Mucosa of rectum (tissue), 2 donors: ENCODE results near the gene TAOK1.
"Not testable (repeated sequence)": the region's sequence is repeated elsewhere in the genome, so short reads cannot be mapped to it uniquely, and the experiment has no call there.

Source experiments
- H3K27ac ChIP-seq, 2 donors: one replicate each; pipeline ENCODE4 v1.7.0; 2013; ENCODE audit warnings: inconsistent platforms in 2 of 2, low read depth in 2 of 2, low read length in 2 of 2
- H3K27me3 ChIP-seq, 2 donors: one replicate each; pipeline ENCODE4 v1.7.0; 2013; ENCODE audit warnings: low read length in 2 of 2; ENCODE audit not compliant: control insufficient read depth in 2 of 2, insufficient read depth in 2 of 2
- H3K36me3 ChIP-seq, 2 donors: one replicate each; pipeline ENCODE4 v1.7.0; 2013; ENCODE audit warnings: low read length in 2 of 2; ENCODE audit not compliant: control insufficient read depth in 2 of 2, insufficient read depth in 2 of 2
- H3K4me1 ChIP-seq, 2 donors: one replicate each; pipeline ENCODE4 v1.7.0; 2013; ENCODE audit warnings: low read length in 2 of 2, mild to moderate bottlenecking in 1 of 2; ENCODE audit not compliant: control insufficient read depth in 2 of 2, insufficient read depth in 2 of 2
- H3K4me3 ChIP-seq, 2 donors: one replicate each; pipeline ENCODE4 v1.7.0; 2013; ENCODE audit warnings: low read length in 2 of 2
- H3K9ac ChIP-seq, 2 donors: one replicate each; pipeline ENCODE4 v1.7.0; 2013; ENCODE audit warnings: low read length in 2 of 2, low read depth in 1 of 2, mild to moderate bottlenecking in 1 of 2
- H3K9me3 ChIP-seq, 2 donors: one replicate each; pipeline ENCODE4 v1.7.0; 2013; ENCODE audit warnings: low read length in 2 of 2; ENCODE audit not compliant: control insufficient read depth in 2 of 2
- donor health status: healthy.
- donor health status: Normal muscosa, but diverticular disease.

The TAOK1 gene

GRCh38 chr17:29557085-29557738, 167.0 kb downstream of the TAOK1 start:
- H3K36me3 ChIP-seq = peaks cover 4 to 8% of the 10 kb centered on the region in 2 donors
- H3K4me3 ChIP-seq = peak overlapping the region in 1 of 2 donors; percentile 1
- H3K4me1 ChIP-seq = peaks cover 5 to 10% of the 10 kb centered on the region in 2 donors
- no peak overlapping the region for H3K27ac ChIP-seq
- no peaks in the 10 kb centered on the region for H3K9me3 ChIP-seq
- H3K9ac ChIP-seq = no peak overlapping the region
- no peaks in the 10 kb centered on the region for H3K27me3 ChIP-seq

GRCh38 chr17:29557739-29558116, 167.6 kb downstream of the TAOK1 start:
- no peak overlapping the region for H3K9ac ChIP-seq
- H3K36me3 ChIP-seq = peaks cover 5 to 14% of the 10 kb centered on the region in 2 donors
- no peaks in the 10 kb centered on the region for H3K9me3 ChIP-seq
- no peaks in the 10 kb centered on the region for H3K27me3 ChIP-seq
- H3K4me1 ChIP-seq = peaks cover 5 to 12% of the 10 kb centered on the region in 2 donors
- no peak overlapping the region for H3K27ac ChIP-seq
- H3K4me3 ChIP-seq = peak overlapping the region in 1 of 2 donors; percentile 1

GRCh38 chr17:29558139-29558538, 168.0 kb downstream of the TAOK1 start:
- H3K27ac ChIP-seq, H3K9ac ChIP-seq, H3K27me3 ChIP-seq, H3K9me3 ChIP-seq, H3K4me3 ChIP-seq: not testable (repeated sequence)
- peaks cover 5 to 12% of the 10 kb centered on the region in 2 donors for H3K4me1 ChIP-seq
- H3K36me3 ChIP-seq = peaks cover 5 to 16% of the 10 kb centered on the region in 2 donors

- no peak overlapping the region for H3K9ac ChIP-seq
- peaks cover 5 to 16% of the 10 kb centered on the region in 2 donors for H3K36me3 ChIP-seq
- no peak overlapping the region for H3K27ac ChIP-seq
- H3K9me3 ChIP-seq = no peaks in the 10 kb centered on the region
- no peaks in the 10 kb centered on the region for H3K27me3 ChIP-seq
- H3K4me3 ChIP-seq = no peak overlapping the region
- peaks cover 8 to 13% of the 10 kb centered on the region in 2 donors for H3K4me1 ChIP-seq
Measured at GRCh38 chr17:29559640-29560039, 169.5 kb downstream of the TAOK1 start.

GRCh38 chr17:29560316-29560715, 170.2 kb downstream of the TAOK1 start:
- no peaks in the 10 kb centered on the region for H3K27me3 ChIP-seq

GRCh38 chr17:29561554-29562517, 171.7 kb downstream of the TAOK1 start:
- Histone ChIP-seq H3K27ac (peak overlapping the region; percentile 38 to 47), H3K9me3 (no peaks in the 10 kb centered on the region)

More at GRCh38 chr17:29560316-29560715, 170.2 kb downstream of the TAOK1 start:
- Histone ChIP-seq H3K27ac (no peak overlapping the region), H3K4me1 (peaks cover 9 to 18% of the 10 kb centered on the region in 2 donors), H3K4me3 (no peak overlapping the region), H3K9me3 (no peaks in the 10 kb centered on the region), H3K36me3 (peaks cover 5 to 16% of the 10 kb centered on the region in 2 donors), H3K9ac (no peak overlapping the region)

GRCh38 chr17:29562615-29563014, 172.5 kb downstream of the TAOK1 start:
- H3K36me3 ChIP-seq = peaks cover 5 to 16% of the 10 kb centered on the region in 2 donors
- no peaks in the 10 kb centered on the region for H3K9me3 ChIP-seq
- H3K4me3 ChIP-seq = no peak overlapping the region
- peak overlapping the region; percentile 24 to 38 for H3K27ac ChIP-seq
- no peak overlapping the region for H3K9ac ChIP-seq
- peaks cover 19 to 30% of the 10 kb centered on the region in 2 donors for H3K4me1 ChIP-seq
- no peaks in the 10 kb centered on the region for H3K27me3 ChIP-seq

More at GRCh38 chr17:29561554-29562517, 171.7 kb downstream of the TAOK1 start:
- Histone ChIP-seq H3K27me3 (no peaks in the 10 kb centered on the region), H3K36me3 (peaks cover 5 to 16% of the 10 kb centered on the region in 2 donors), H3K4me1 (peaks cover 17 to 30% of the 10 kb centered on the region in 2 donors), H3K4me3 (no peak overlapping the region), H3K9ac (peak overlapping the region in 1 of 2 donors; percentile 34)

GRCh38 chr17:29563816-29564215, 173.7 kb downstream of the TAOK1 start:
- Histone ChIP-seq H3K4me3 (no peak overlapping the region), H3K9ac (no peak overlapping the region), H3K27me3 (no peaks in the 10 kb centered on the region), H3K27ac (no peak overlapping the region), H3K36me3 (peaks cover 5 to 16% of the 10 kb centered on the region in 2 donors), H3K4me1 (peaks cover 20 to 36% of the 10 kb centered on the region in 2 donors), H3K9me3 (no peaks in the 10 kb centered on the region)

- Histone ChIP-seq H3K27me3 (no peaks in the 10 kb centered on the region), H3K27ac (peak overlapping the region; percentile 85 to 97), H3K9ac (peak overlapping the region; percentile 70 to 80), H3K4me1 (peaks cover 26 to 41% of the 10 kb centered on the region in 2 donors), H3K4me3 (peak overlapping the region; percentile 74 to 90), H3K9me3 (no peaks in the 10 kb centered on the region), H3K36me3 (peaks cover 5 to 16% of the 10 kb centered on the region in 2 donors)
Measured at GRCh38 chr17:29565643-29566472, 175.7 kb downstream of the TAOK1 start.
